HUES64 (cell line): Measurements from ENCODE around the gene EYA4.

Experiments used
- H3K27ac ChIP-seq: 2 replicates; pipeline ENCODE4 v1.7.0; 2013; ENCODE audit warnings: low read depth, low read length, inconsistent platforms
- H3K27me3 ChIP-seq: 2 replicates; pipeline ENCODE4 v1.6.1; 2013; ENCODE audit warnings: mild to moderate bottlenecking, low read length; ENCODE audit not compliant: insufficient read depth
- H3K36me3 ChIP-seq: 2 replicates; pipeline ENCODE4 v1.6.1; 2013; ENCODE audit warnings: mild to moderate bottlenecking, low read length; ENCODE audit not compliant: insufficient read depth
- H3K4me1 ChIP-seq: 2 replicates; pipeline ENCODE4 v1.6.1; 2013; ENCODE audit warnings: mild to moderate bottlenecking, low read length, moderate library complexity; ENCODE audit not compliant: insufficient read depth
- H3K4me3 ChIP-seq: 2 replicates; pipeline ENCODE4 v1.5.1; 2013; ENCODE audit warnings: mild to moderate bottlenecking, low read length, moderate library complexity
- H3K9ac ChIP-seq: 2 replicates; pipeline ENCODE4 v1.6.1; 2013; ENCODE audit warnings: mild to moderate bottlenecking, low read depth, low read length
- H3K9me3 ChIP-seq: 2 replicates; pipeline ENCODE4 v1.6.1; 2013; ENCODE audit warnings: low read depth, low read length; ENCODE audit not compliant: insufficient read depth
- WGBS: fragments of 150-250, 120-280 bp; methylation state at CpG from one replicate; pipeline ENCODE4 v1.1.7; 2013; ENCODE audit warnings: missing lambda C conversion rate; 5-methylcytosine and 5-hydroxymethylcytosine counted together

Gene EYA4

DNA sequence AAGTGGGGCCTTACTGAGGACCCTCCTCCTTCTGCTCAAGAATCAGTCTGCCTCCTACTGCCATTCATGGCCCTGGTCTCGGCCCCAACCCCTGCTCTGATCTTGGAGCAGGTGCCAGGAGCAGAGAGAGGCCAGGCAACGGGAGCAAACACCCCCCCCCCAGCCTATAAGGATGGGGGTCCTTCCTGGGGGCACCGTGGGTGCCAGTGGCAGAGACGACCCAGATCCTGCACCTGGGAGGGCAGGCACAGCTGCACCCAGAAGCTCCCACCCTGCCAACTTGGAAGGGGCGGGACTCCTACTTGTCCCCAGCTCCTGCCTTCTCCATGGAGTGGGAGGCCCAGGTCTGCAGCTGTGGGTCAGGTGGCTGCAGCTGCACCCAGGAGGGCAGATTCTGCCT is 183.2 kb downstream of the EYA4 start:
- Histone ChIP-seq H3K36me3 (no peaks in the 10 kb centered on the region), H3K27ac (no peak overlapping the region), H3K9ac (no peak overlapping the region), H3K27me3 (no peaks in the 10 kb centered on the region), H3K4me3 (no peak overlapping the region), H3K9me3 (no peaks in the 10 kb centered on the region), H3K4me1 (peaks cover 4% of the 10 kb centered on the region; the same call in 1 of the 2 replicates)
- 90% methylated on average over 5 of the region's 5 CpGs for WGBS

- Histone ChIP-seq H3K4me3 (no peak overlapping the region), H3K27me3 (no peaks in the 10 kb centered on the region), H3K4me1 (peaks cover 6% of the 10 kb centered on the region; the same call in 1 of the 2 replicates), H3K36me3 (no peaks in the 10 kb centered on the region), H3K9me3 (no peaks in the 10 kb centered on the region), H3K9ac (no peak overlapping the region), H3K27ac (no peak overlapping the region)
- WGBS, result 97% methylated on average over 3 of the region's 3 CpGs
These were observed 184.9 kb downstream of the EYA4 start for GRCh38 chr6:133426038-133426437.

GRCh38 chr6:133428295-133428694 is 187.1 kb downstream of the EYA4 start:
- Histone ChIP-seq H3K9me3 (no peaks in the 10 kb centered on the region), H3K36me3 (no peaks in the 10 kb centered on the region), H3K4me1 (peaks cover 17% of the 10 kb centered on the region), H3K27me3 (no peaks in the 10 kb centered on the region), H3K4me3 (no peak overlapping the region), H3K9ac (no peak overlapping the region), H3K27ac (no peak overlapping the region)
- WGBS, result 100% methylated on average over 3 of the region's 3 CpGs

DNA sequence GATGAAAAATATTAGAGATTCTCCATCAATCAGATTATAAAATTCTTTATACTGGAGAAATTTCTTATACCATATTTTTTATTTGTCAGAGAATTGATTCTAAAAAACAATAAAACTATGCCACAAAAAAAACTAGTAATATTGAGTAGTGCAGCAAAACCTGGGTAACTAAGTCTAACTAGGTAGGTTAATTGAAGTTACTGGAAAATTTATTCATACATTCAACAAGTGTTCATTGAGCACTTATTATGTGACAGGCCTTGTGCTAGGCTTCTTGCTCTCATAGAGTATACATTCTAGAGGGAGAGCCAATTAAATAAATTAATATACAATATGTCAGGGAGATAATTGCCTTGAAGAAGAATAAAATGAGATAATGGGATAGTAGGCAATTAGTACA is 189.4 kb downstream of the EYA4 start:
- no peaks in the 10 kb centered on the region for H3K36me3 ChIP-seq
- H3K27ac ChIP-seq, result no peak overlapping the region
- no peaks in the 10 kb centered on the region for H3K9me3 ChIP-seq
- H3K4me3 ChIP-seq, result no peak overlapping the region
- no peak overlapping the region for H3K9ac ChIP-seq
- H3K27me3 ChIP-seq, result no peaks in the 10 kb centered on the region
- H3K4me1 ChIP-seq, result peaks cover 17% of the 10 kb centered on the region

GRCh38 chr6:133431031-133431430 is 189.9 kb downstream of the EYA4 start:
- Histone ChIP-seq H3K27ac (no peak overlapping the region; the same call in 1 of the 2 replicates), H3K9ac (no peak overlapping the region), H3K27me3 (no peaks in the 10 kb centered on the region), H3K4me3 (no peak overlapping the region), H3K4me1 (peaks cover 17% of the 10 kb centered on the region), H3K36me3 (no peaks in the 10 kb centered on the region), H3K9me3 (no peaks in the 10 kb centered on the region)

GRCh38 chr6:133432021-133432989 is 191.1 kb downstream of the EYA4 start:
- peaks cover 17% of the 10 kb centered on the region for H3K4me1 ChIP-seq
- WGBS, result 69% methylated on average over 8 of the region's 9 CpGs
- peak overlapping the region; percentile 45; the same call in 1 of the 2 replicates for H3K27ac ChIP-seq

DNA sequence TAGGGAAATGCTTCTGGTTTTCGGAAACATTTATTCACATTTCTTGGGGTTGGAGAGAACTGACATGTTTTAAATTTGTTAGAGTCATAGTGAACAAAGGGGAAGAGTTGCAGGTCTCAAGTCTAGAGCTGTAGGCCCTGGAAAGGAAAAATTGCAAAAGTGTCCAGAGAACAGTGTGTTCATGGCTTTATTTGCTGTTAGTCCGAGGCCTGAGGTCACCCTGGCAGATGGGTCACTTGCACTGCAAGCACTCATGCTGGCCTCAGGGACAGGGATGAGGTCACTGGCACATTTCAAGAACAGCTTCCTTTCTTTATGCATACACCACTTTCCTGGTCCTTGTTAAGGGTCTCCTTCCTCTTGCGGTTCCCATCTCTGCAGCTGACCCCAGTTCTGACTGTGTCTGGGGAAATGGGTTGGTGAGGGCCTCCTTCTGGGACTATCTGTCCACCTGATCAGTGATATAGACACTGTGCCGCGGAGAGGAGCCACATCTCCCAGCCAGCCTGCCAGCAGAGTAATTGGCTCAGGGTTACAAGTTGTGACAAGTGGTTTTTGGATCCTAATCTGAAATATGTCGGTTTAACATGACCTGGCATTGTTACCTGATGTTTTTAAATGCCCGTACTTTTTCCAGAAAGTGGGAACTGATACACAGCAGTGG is 194.0 kb downstream of the EYA4 start:
- peaks cover 17% of the 10 kb centered on the region for H3K4me1 ChIP-seq
- no peak overlapping the region for H3K27ac ChIP-seq
- no peak overlapping the region for H3K4me3 ChIP-seq
- no peaks in the 10 kb centered on the region for H3K9me3 ChIP-seq
- H3K27me3 ChIP-seq, result no peaks in the 10 kb centered on the region
- 95% methylated on average over 6 of the region's 7 CpGs for WGBS
- H3K9ac ChIP-seq, result no peak overlapping the region
- no peaks in the 10 kb centered on the region for H3K36me3 ChIP-seq

More at GRCh38 chr6:133432021-133432989, 191.1 kb downstream of the EYA4 start:
- H3K36me3 ChIP-seq, result no peaks in the 10 kb centered on the region
- H3K27me3 ChIP-seq, result no peaks in the 10 kb centered on the region
- no peak overlapping the region for H3K4me3 ChIP-seq
- no peak overlapping the region for H3K9ac ChIP-seq
- H3K9me3 ChIP-seq, result no peaks in the 10 kb centered on the region

GRCh38 chr6:133436652-133437051 is 195.5 kb downstream of the EYA4 start:
- Histone ChIP-seq H3K4me3 (no peak overlapping the region), H3K9me3 (no peaks in the 10 kb centered on the region), H3K27me3 (no peaks in the 10 kb centered on the region), H3K27ac (no peak overlapping the region), H3K36me3 (no peaks in the 10 kb centered on the region), H3K9ac (no peak overlapping the region), H3K4me1 (peaks cover 10% of the 10 kb centered on the region)
- WGBS, result no CpG with 5 or more reads among the region's 1 CpG

DNA sequence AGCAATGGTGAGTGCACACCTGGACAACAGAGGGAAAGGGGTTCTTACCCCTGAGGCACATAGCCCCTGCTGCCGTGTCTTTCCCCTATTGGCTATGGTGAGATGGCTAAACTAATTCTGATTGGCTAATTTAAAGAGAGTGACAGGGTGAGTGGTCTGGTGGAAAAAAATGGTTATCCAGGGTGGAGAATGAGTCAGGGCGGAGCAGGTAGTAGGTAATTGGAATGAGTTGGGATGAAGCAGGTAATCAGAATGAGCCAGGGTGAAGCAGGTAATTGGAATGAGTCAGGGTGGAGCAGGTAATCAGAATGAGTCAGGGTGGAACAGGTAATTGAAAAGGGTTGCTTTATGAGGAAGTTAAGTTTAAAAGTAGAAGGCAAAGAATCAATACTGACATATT is 200.3 kb downstream of the EYA4 start:
- H3K27ac ChIP-seq, result no peak overlapping the region
- 95% methylated on average over 2 of the region's 2 CpGs for WGBS
- no peaks in the 10 kb centered on the region for H3K4me1 ChIP-seq
- no peak overlapping the region for H3K4me3 ChIP-seq
- H3K9ac ChIP-seq, result no peak overlapping the region
- H3K27me3 ChIP-seq, result no peaks in the 10 kb centered on the region
- no peaks in the 10 kb centered on the region for H3K9me3 ChIP-seq
- H3K36me3 ChIP-seq, result no peaks in the 10 kb centered on the region

- H3K4me3 ChIP-seq, result no peak overlapping the region
- no peaks in the 10 kb centered on the region for H3K9me3 ChIP-seq
- no peaks in the 10 kb centered on the region for H3K36me3 ChIP-seq
- no peak overlapping the region for H3K9ac ChIP-seq
- no peak overlapping the region for H3K27ac ChIP-seq
- no peaks in the 10 kb centered on the region for H3K27me3 ChIP-seq
- H3K4me1 ChIP-seq, result no peaks in the 10 kb centered on the region
These were observed 205.6 kb downstream of the EYA4 start for GRCh38 chr6:133446789-133447188.

GRCh38 chr6:133447924-133448323 is 206.8 kb downstream of the EYA4 start:
- Histone ChIP-seq H3K27ac (no peak overlapping the region), H3K9ac (no peak overlapping the region), H3K4me1 (no peaks in the 10 kb centered on the region), H3K36me3 (no peaks in the 10 kb centered on the region), H3K27me3 (no peaks in the 10 kb centered on the region), H3K9me3 (no peaks in the 10 kb centered on the region), H3K4me3 (no peak overlapping the region)
